Measurements from ENCODE around the gene SLC3A2. TPM values are rescaled to one million over a fixed set of nuclear protein-coding genes. Genes with fewer than 3 reads are reported as not detected.

Gene SLC3A2
- total and polyA plus RNA-seq, 2 donors (not counting 3 experiments of a cell fraction or from before 2014, with no cell fraction given), result 208 to 337 TPM

GRCh38 chr11:62889484-62890437 is 9.1 kb downstream of the SLC3A2 start:
- Histone ChIP-seq H3K4me1 (ENCODE audit: control insufficient read depth, extremely low read depth, insufficient read depth, low read length) (peaks cover 31% of the 10 kb centered on the region), H3K9ac (replicated peaks; ENCODE audit: extremely low read depth, insufficient read depth, low read length) (no peak overlapping the region), H3K9me1 (replicated peaks; ENCODE audit: control insufficient read depth, extremely low read depth, insufficient read depth, low read length) (no peaks in the 10 kb centered on the region), H3K27me3 (ENCODE audit: control insufficient read depth in 2 of 2, insufficient read depth in 2 of 2, low read length in 2 of 2) (no peaks in the 10 kb centered on the region), H3K27ac (ENCODE audit: insufficient read depth, low read depth, low read length) (no peak overlapping the region), H3K4me2 (ENCODE audit: insufficient read depth, low read length) (no peak overlapping the region), H3K36me3 (ENCODE audit: control insufficient read depth in 2 of 2, extremely low read depth in 1 of 2, insufficient read depth in 2 of 2, low read length in 2 of 2) (peaks cover 29 to 30% of the 10 kb centered on the region in 2 experiments), H3K79me2 (ENCODE audit: control insufficient read depth, insufficient read depth, low read length) (peaks cover 23% of the 10 kb centered on the region), H4K20me1 (replicated peaks; ENCODE audit: control insufficient read depth, extremely low read depth, insufficient read depth, low read length) (peaks cover 5% of the 10 kb centered on the region), H3K4me3 (replicated peaks in 1 of 3; ENCODE audit: insufficient read depth in 1 of 3, low read depth in 1 of 3, low read length in 3 of 3) (no peak overlapping the region), H2AFZ (ENCODE audit: low read depth, low read length) (no peak overlapping the region), H3K9me3 (replicated peaks; ENCODE audit: control insufficient read depth, insufficient read depth, low read length) (no peaks in the 10 kb centered on the region)
- TF ChIP-seq MAX (IDR thresholded peaks at IDR 0.05; ENCODE audit: insufficient read depth, insufficient read length) (no peak), POLR2A (IDR thresholded peaks at IDR 0.05; ENCODE audit: low read depth, low read length) (peak; percentile 94), CTCF (IDR thresholded peaks at IDR 0.05; ENCODE audit: extremely low read depth in 1 of 2, insufficient read depth in 1 of 2, low read depth in 1 of 2, low read length in 2 of 2) (no peak), GATA2 (IDR thresholded peaks at IDR 0.05; ENCODE audit: insufficient read depth, insufficient read length, low read depth, low read length) (no peak), POLR2AphosphoS5 (IDR thresholded peaks at IDR 0.05; ENCODE audit: insufficient read depth, low read depth, low read length) (peak; percentile 89), JUN (IDR thresholded peaks at IDR 0.05; ENCODE audit: borderline replicate concordance, insufficient read depth, insufficient read length, low read depth) (no peak), FOS (IDR thresholded peaks at IDR 0.05; ENCODE audit: borderline replicate concordance, insufficient read depth, low read length) (no peak)
- peak; percentile 92 for DNase-seq (ENCODE audit: low read depth, low spot score)
- BruUV-seq (replicated peaks), result no TSS peak
- dilution Hi-C loops (cut with MboI; ENCODE audit: extremely low pct_ligation_motif_present, low sequenced_read_pairs) (no loop called here), intact Hi-C loops (cut with micrococcal nuclease) (no loop called here)
- FAIRE-seq, result peak; percentile 78
- ChIA-PET POLR2A (interaction anchor here (0.6 to 1.3 kb wide), 4 partner anchors 8 to 49 kb away, joined by 3 to 8 read pairs (median 5); no protein-coding TSS in a partner anchor), CTCF (interaction anchor here (0.6 to 3.4 kb wide), 9 partner anchors 9 to 134 kb away, joined by 3 to 11 read pairs (median 4); partner anchors contain the start of genes SLC3A2 and TMEM179B)

Measured in endothelial cell of umbilical vein (primary cell).